HCT116 (cell line): Measurements from ENCODE around the gene OVOL3. TPM values are rescaled to one million over a fixed set of nuclear protein-coding genes. Genes with fewer than 3 reads are reported as not detected.

Experiments
- ATAC-seq: fragments of 200-7000 bp; cut with Tn5 transposase; 2 replicates; pipeline ENCODE4 v1.9.1; 2020; ENCODE audit warnings: mild to moderate bottlenecking, moderate library complexity
- BruUV-seq: library from RNA; stranded (reverse); fragments of 400-500 nt; replicated peaks from 2 replicates; lab custom pipeline; 2021; lab: Mats Ljungman, UMichigan
- CTCF ChIA-PET: fragments of 300-600 bp; sonication (Branson Sonifier 250); formaldehyde crosslinking; loops from one replicate; lab custom pipeline; 2021; ENCODE audit warnings: antibody characterized with exemption; lab: Charles Lee
- POLR2A ChIA-PET: fragments of 300-600, 350-600 bp; sonication (Branson Sonifier 250); formaldehyde crosslinking; loops from one replicate; lab custom pipeline; 2021; ENCODE audit warnings: antibody characterized with exemption; lab: Charles Lee
- RAD21 ChIA-PET, 2 experiments: fragments of 300-600 bp; sonication (Branson Sonifier 250); formaldehyde crosslinking; loops; one replicate each; lab custom pipeline; 2023; ENCODE audit warnings: low total read pairs in 2 of 2; ENCODE audit not compliant: uncharacterized antibody in 2 of 2, unreplicated experiment in 2 of 2, low non-redundant PET in 1 of 2; lab: Charles Lee
- DNase-seq: peaks from one replicate; pipeline ENCODE4 v3.0.0-alpha.2; 2010; ENCODE audit warnings: low read depth, low spot score
- H2AFZ ChIP-seq: fragments of 200-600 bp; shearing (Covaris generic), sonication (generic); 2 replicates; pipeline ENCODE4 v1.6.1; 2017; ENCODE audit warnings: low read depth, mixed run types, mixed read lengths, antibody characterized with exemption, low read length; ENCODE audit not compliant: poor library complexity, severe bottlenecking
- H3K27ac ChIP-seq: 2 replicates; pipeline ENCODE4 v1.5.1; 2012; ENCODE audit warnings: low read depth, low read length
- H3K27me3 ChIP-seq: fragments of 200-600 bp; sonication (generic); 2 replicates; pipeline ENCODE4 v1.6.1; 2016; ENCODE audit warnings: mixed run types, low read length, mixed read lengths; ENCODE audit not compliant: insufficient read depth
- H3K36me3 ChIP-seq, 2 experiments: fragments of 200-500 bp in 1 of 2; fragments of 200-600 bp in 1 of 2; sonication (Bioruptor generic) in 1 of 2; sonication (generic) in 1 of 2; 2 replicates each; pipeline versions ENCODE4 v1.5.1 to v1.6.1; 2014 to 2016; ENCODE audit warnings: low read length in 2 of 2, inconsistent platforms in 1 of 2, mixed read lengths in 1 of 2, mixed run types in 1 of 2; ENCODE audit not compliant: insufficient read depth in 2 of 2, control insufficient read depth in 1 of 2
- H3K4me1 ChIP-seq, 2 experiments: fragments of 200-600 bp in 1 of 2; sonication (generic) in 1 of 2; 2 replicates each; pipeline versions ENCODE4 v1.5.1 to v1.6.1; 2012 to 2017; ENCODE audit warnings: low read length in 2 of 2, inconsistent platforms in 1 of 2, mild to moderate bottlenecking in 1 of 2, mixed read lengths in 1 of 2, mixed run types in 1 of 2, moderate library complexity in 1 of 2; ENCODE audit not compliant: insufficient read depth in 2 of 2, control insufficient read depth in 1 of 2
- H3K4me2 ChIP-seq: fragments of 200-600 bp; sonication (generic); 2 replicates; pipeline ENCODE4 v1.6.1; 2017; ENCODE audit warnings: mixed run types, low read length, mixed read lengths
- H3K4me3 ChIP-seq, 2 experiments: fragments of 200-600 bp in 1 of 2; sonication (generic) in 1 of 2; replicated peaks in 1 of 2; 2 replicates each; pipeline ENCODE4 v1.5.1; 2011 to 2016; ENCODE audit warnings: low read length in 2 of 2, control low read depth in 1 of 2, low read depth in 1 of 2, mild to moderate bottlenecking in 1 of 2, mixed read lengths in 1 of 2, mixed run types in 1 of 2
- H3K79me2 ChIP-seq: fragments of 200-600 bp; sonication (generic); 2 replicates; pipeline ENCODE4 v1.6.1; 2017; ENCODE audit warnings: mild to moderate bottlenecking, mixed run types, low read length, moderate library complexity, mixed read lengths; ENCODE audit not compliant: insufficient read depth
- H3K9ac ChIP-seq: fragments of 200-600 bp; sonication (generic); 2 replicates; pipeline ENCODE4 v1.6.1; 2016; ENCODE audit warnings: low read length, mixed read lengths
- H3K9me2 ChIP-seq: fragments of 200-600 bp; sonication (generic), shearing (Covaris generic); 2 replicates; pipeline ENCODE4 v1.6.1; 2017; ENCODE audit warnings: mixed run types, mild to moderate bottlenecking, moderate library complexity; ENCODE audit not compliant: insufficient read depth
- H3K9me3 ChIP-seq, 2 experiments: fragments of 200-500 bp in 1 of 2; fragments of 200-600 bp in 1 of 2; sonication (Bioruptor generic) in 1 of 2; sonication (generic) in 1 of 2; 2 replicates each; pipeline ENCODE4 v1.6.1; 2014 to 2017; ENCODE audit warnings: low read length in 2 of 2, mixed read lengths in 2 of 2, inconsistent platforms in 1 of 2, low read depth in 1 of 2, mild to moderate bottlenecking in 1 of 2, mixed run types in 1 of 2, moderate library complexity in 1 of 2; ENCODE audit not compliant: control insufficient read depth in 1 of 2, insufficient read depth in 1 of 2
- H4K20me1 ChIP-seq: fragments of 200-600 bp; sonication (generic), shearing (Covaris generic); 2 replicates; pipeline ENCODE4 v1.6.1; 2017; ENCODE audit warnings: mixed run types, mild to moderate bottlenecking, moderate library complexity; ENCODE audit not compliant: insufficient read depth
- CBX3 ChIP-seq: IDR thresholded peaks from 2 replicates; pipeline ENCODE4 v1.6.1; 2012; ENCODE audit warnings: low read depth
- CEBPB ChIP-seq: IDR thresholded peaks from 2 replicates; pipeline ENCODE4 v1.6.1; 2012; ENCODE audit warnings: low read depth
- ELF1 ChIP-seq: IDR thresholded peaks from 2 replicates; pipeline ENCODE4 v1.6.1; 2012; ENCODE audit warnings: low read depth, borderline replicate concordance
- POLR2AphosphoS5 ChIP-seq: IDR thresholded peaks from 2 replicates; pipeline ENCODE4 v1.6.1; 2011; ENCODE audit warnings: mild to moderate bottlenecking, low read depth, low read length, moderate library complexity
- SIN3A ChIP-seq: IDR thresholded peaks from 2 replicates; pipeline ENCODE4 v1.6.1; 2012; ENCODE audit warnings: low read depth
- ZNF274 ChIP-seq: fragments of 200-500 bp; sonication (Bioruptor generic); IDR thresholded peaks from 2 replicates; pipeline ENCODE4 v1.6.1; 2014; ENCODE audit warnings: mild to moderate bottlenecking, low read depth, low read length, inconsistent platforms
- intact Hi-C: fragments of 100-400 bp; cut with micrococcal nuclease; formaldehyde crosslinking; loops from 2 replicates; pipeline ENCODE4 v1.10.0; 2022
- total RNA-seq: library from RNA; stranded (reverse); gene quantifications from one replicate; pipeline ENCODE4 v1.2.1, GENCODE V29; 2021; ENCODE audit not compliant: unreplicated experiment
- TF ChIP-seq, protein P1 (sequence below): IDR thresholded peaks from 2 replicates; pipeline ENCODE4 v1.6.1; 2012; ENCODE audit warnings: low read depth

Gene OVOL3
- total RNA-seq, 1 experiment from 2014 or later: not detected

GRCh38 chr19:36114721-36115452 is 3.9 kb downstream of the OVOL3 start, which contains the start of gene POLR2I (continued):
- TF ChIP-seq ELF1 (no peak; the same call in 1 of the 2 replicates), CBX3 (no peak), ZNF274 (no peak), POLR2AphosphoS5 (peak; percentile 84), CEBPB (no peak)

DNA sequence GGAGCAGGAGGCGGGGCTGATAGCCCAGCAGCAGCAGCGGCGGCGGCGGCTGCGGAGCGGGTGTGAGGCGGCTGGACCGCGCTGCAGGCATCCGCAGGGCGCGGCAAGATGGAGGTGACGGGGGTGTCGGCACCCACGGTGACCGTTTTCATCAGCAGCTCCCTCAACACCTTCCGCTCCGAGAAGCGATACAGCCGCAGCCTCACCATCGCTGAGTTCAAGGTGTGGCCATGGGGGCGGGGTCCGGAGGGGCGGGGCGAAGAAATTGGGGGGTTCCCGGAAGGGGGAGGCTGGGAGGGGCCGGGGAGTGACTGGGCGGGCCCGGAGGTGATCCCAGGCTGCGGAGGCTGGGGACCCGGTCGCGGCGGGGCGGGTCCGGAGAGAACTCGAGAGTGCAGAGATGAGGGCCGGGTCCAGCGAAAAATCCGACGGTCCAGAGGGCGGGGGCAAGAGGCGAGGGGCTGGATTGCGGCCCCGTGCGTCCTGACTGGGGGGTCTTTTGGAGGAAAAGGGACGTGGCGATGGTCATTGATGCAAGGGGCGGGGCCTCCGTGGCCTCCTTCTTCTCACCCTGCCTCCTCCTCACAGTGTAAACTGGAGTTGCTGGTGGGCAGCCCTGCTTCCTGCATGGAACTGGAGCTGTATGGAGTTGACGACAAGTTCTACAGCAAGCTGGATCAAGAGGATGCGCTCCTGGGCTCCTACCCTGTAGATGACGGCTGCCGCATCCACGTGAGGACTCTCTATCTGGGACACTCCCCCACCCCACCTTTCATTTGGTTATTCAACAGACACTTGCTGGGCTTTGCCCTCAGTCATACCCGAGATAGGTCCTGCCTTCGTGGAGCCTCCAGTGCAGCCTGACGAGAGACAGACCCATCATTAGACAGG is 4.8 kb downstream of the OVOL3 start, which contains the start of gene TBCB:
TBCB (plus strand) TSS at position 16 of the 891 bp plus-strand sequence; CDS start at position 109, 93 bp downstream.
- RAD21 ChIA-PET: interaction anchor here (0.6 to 1.2 kb wide), 2 partner anchors 56 to 296 kb away, joined by 3 to 4 read pairs; no protein-coding TSS in a partner anchor
- DNase-seq: no peak

More for the DNA sequence above, 4.8 kb downstream of the OVOL3 start, which contains the start of gene TBCB:
- CTCF ChIA-PET: interaction anchor here (1.0 to 2.3 kb wide), 4 partner anchors 12 to 56 kb away, joined by 3 to 16 read pairs (median 4); no protein-coding TSS in a partner anchor
- peak within 1 kb of the TSS; percentile 95 for H3K4me2 ChIP-seq
- intact Hi-C loops: loop anchor here (5.0 to 10.0 kb wide), 2 partner anchors 43 to 111 kb away; partner anchors contain the start of gene SYNE4
- 0 out of 2 replicates have a peak, but pooled peaks have one; percentile 1 for TF ChIP-seq SIN3A
- TF ChIP-seq, protein P1, sequence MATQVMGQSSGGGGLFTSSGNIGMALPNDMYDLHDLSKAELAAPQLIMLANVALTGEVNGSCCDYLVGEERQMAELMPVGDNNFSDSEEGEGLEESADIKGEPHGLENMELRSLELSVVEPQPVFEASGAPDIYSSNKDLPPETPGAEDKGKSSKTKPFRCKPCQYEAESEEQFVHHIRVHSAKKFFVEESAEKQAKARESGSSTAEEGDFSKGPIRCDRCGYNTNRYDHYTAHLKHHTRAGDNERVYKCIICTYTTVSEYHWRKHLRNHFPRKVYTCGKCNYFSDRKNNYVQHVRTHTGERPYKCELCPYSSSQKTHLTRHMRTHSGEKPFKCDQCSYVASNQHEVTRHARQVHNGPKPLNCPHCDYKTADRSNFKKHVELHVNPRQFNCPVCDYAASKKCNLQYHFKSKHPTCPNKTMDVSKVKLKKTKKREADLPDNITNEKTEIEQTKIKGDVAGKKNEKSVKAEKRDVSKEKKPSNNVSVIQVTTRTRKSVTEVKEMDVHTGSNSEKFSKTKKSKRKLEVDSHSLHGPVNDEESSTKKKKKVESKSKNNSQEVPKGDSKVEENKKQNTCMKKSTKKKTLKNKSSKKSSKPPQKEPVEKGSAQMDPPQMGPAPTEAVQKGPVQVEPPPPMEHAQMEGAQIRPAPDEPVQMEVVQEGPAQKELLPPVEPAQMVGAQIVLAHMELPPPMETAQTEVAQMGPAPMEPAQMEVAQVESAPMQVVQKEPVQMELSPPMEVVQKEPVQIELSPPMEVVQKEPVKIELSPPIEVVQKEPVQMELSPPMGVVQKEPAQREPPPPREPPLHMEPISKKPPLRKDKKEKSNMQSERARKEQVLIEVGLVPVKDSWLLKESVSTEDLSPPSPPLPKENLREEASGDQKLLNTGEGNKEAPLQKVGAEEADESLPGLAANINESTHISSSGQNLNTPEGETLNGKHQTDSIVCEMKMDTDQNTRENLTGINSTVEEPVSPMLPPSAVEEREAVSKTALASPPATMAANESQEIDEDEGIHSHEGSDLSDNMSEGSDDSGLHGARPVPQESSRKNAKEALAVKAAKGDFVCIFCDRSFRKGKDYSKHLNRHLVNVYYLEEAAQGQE: no peak
- H3K4me3 ChIP-seq: peak within 1 kb of the TSS; percentile 82 to 99
- peaks cover 7 to 27% of the 10 kb centered on the region in 2 experiments; a peak in 3 of 4 replicates for H3K4me1 ChIP-seq
- TSS peak; percentile 64 for BruUV-seq
- H3K9me3 ChIP-seq: no peaks in the 10 kb centered on the region
- peak within 1 kb of the TSS; percentile 86 for H3K9ac ChIP-seq
- H3K36me3 ChIP-seq: peaks cover 14 to 19% of the 10 kb centered on the region in 2 experiments; a peak in 3 of 4 replicates
- peaks cover 28% of the 10 kb centered on the region for H3K79me2 ChIP-seq
- no peaks in the 10 kb centered on the region for H3K27me3 ChIP-seq
- POLR2A ChIA-PET: interaction anchor here (0.6 to 1.5 kb wide), 10 partner anchors 10 to 374 kb away, joined by 3 to 19 read pairs (median 4); partner anchors contain the start of genes CAPNS1, ZNF146, ZNF565 and ZNF566
- peak; percentile 54 for ATAC-seq
- no peak within 1 kb of the TSS for H2AFZ ChIP-seq
- no peaks in the 10 kb centered on the region for H4K20me1 ChIP-seq
- no peaks in the 10 kb centered on the region for H3K9me2 ChIP-seq
- H3K27ac ChIP-seq: peak within 1 kb of the TSS; percentile 92
